Stimulated activated CD8-positive, alpha-beta memory T cell treated with anti-CD3 and anti-CD28 coated beads, Interleukin-4, amount 100 ng/mL, for 24 hours (primary cell): ENCODE results near the gene ATF6B.
"Not testable (repeated sequence)": the region's sequence is repeated elsewhere in the genome, so short reads cannot be mapped to it uniquely, and the experiment has no call there.

Experiments
- DNase-seq: peaks from one replicate; pipeline ENCODE4 v3.0.0-alpha.2; 2020; ENCODE audit warnings: low read depth

ATF6B gene

GRCh38 chr6:32107406-32107805 lies 20.6 kb downstream of the ATF6B start:
- no peak for DNase-seq

- DNase-seq = no peak
Observed at GRCh38 chr6:32105433-32105832, 22.6 kb downstream of the ATF6B start.

GRCh38 chr6:32102255-32102654 lies 25.8 kb downstream of the ATF6B start:
- DNase-seq = no peak

- DNase-seq = not testable (repeated sequence)
Observed at GRCh38 chr6:32100251-32100650, 27.8 kb downstream of the ATF6B start.

GRCh38 chr6:32097364-32097763 lies 30.7 kb downstream of the ATF6B start:
- DNase-seq = no peak

GRCh38 chr6:32096394-32097258 lies 31.4 kb downstream of the ATF6B start:
- no peak for DNase-seq

- DNase-seq = no peak
Observed at GRCh38 chr6:32096087-32096393, 32.0 kb downstream of the ATF6B start.

GRCh38 chr6:32095338-32096086 lies 32.5 kb downstream of the ATF6B start:
- DNase-seq = no peak

- no peak for DNase-seq
Observed at GRCh38 chr6:32092760-32093497, 35.1 kb downstream of the ATF6B start.

- DNase-seq = no peak
Observed at GRCh38 chr6:32089082-32089828, 38.8 kb downstream of the ATF6B start.

GRCh38 chr6:32088487-32089049 lies 39.5 kb downstream of the ATF6B start:
- no peak for DNase-seq

GRCh38 chr6:32087574-32088486 lies 40.2 kb downstream of the ATF6B start:
- peak; percentile 48 for DNase-seq

GRCh38 chr6:32086661-32087573 lies 41.1 kb downstream of the ATF6B start:
- DNase-seq = no peak

- no peak for DNase-seq
Observed at GRCh38 chr6:32085759-32086459, 42.1 kb downstream of the ATF6B start.

GRCh38 chr6:32084780-32085179 lies 43.3 kb downstream of the ATF6B start:
- no peak for DNase-seq

GRCh38 chr6:32083812-32084768 lies 44.0 kb downstream of the ATF6B start:
- no peak for DNase-seq

- no peak for DNase-seq
Observed at GRCh38 chr6:32082935-32083334, 45.1 kb downstream of the ATF6B start.

- DNase-seq = no peak
Observed at GRCh38 chr6:32082478-32082877, 45.6 kb downstream of the ATF6B start.
